Right lobe of liver (tissue), 6 donors: ENCODE measurements around the gene ICE2. TPM values are rescaled to one million over a fixed set of nuclear protein-coding genes. Genes with fewer than 3 reads are reported as not detected.
A peak's percentile ranks its signal among the peaks of the same experiment; 100 is the strongest.

Experiments
- ATAC-seq, 4 donors: fragments of 200-7000 bp; cut with Tn5 transposase; one replicate each; pipeline ENCODE4 v1.9.1; 2020; ENCODE audit warnings: mild to moderate bottlenecking in 4 of 4, moderate library complexity in 4 of 4
- DNase-seq, 3 donors: peaks; one replicate each; pipeline ENCODE4 v3.0.0-alpha.2; 2020
- H3K27ac ChIP-seq, 3 donors: fragments of 200-600 bp; one replicate each; pipeline ENCODE4 v1.8.0; 2022
- H3K27me3 ChIP-seq, 2 donors: fragments of 200-600 bp; one replicate each; pipeline ENCODE4 v1.8.0; 2022
- H3K36me3 ChIP-seq, 4 donors: fragments of 200-600 bp; sonication (generic) in 1 of 4; one replicate each; pipeline versions ENCODE4 v1.5.1 to v1.8.0; 2017 to 2022; ENCODE audit warnings: control low read depth in 1 of 4
- H3K4me1 ChIP-seq, 4 donors: fragments of 200-600 bp; sonication (generic) in 1 of 4; one replicate each; pipeline versions ENCODE4 v1.5.1 to v1.8.0; 2017 to 2022; ENCODE audit warnings: control low read depth in 1 of 4
- H3K4me3 ChIP-seq, 3 donors: fragments of 200-600 bp; one replicate each; pipeline ENCODE4 v1.8.0; 2022
- H3K9me3 ChIP-seq, 4 donors: fragments of 200-600 bp; sonication (generic) in 1 of 4; one replicate each; pipeline versions ENCODE4 v1.5.1 to v1.8.0; 2017 to 2022; ENCODE audit warnings: control low read depth in 1 of 4
- POLR2A ChIP-seq: fragments of 450-650 bp; IDR thresholded peaks from one replicate; pipeline ENCODE4 v1.6.1; 2017; ENCODE audit warnings: antibody characterized with exemption, mild to moderate bottlenecking
- WGBS: methylation state at CpG from one replicate; pipeline ENCODE4 v1.1.6; 2018; ENCODE audit warnings: low coverage, low lambda C conversion rate; ENCODE audit not compliant: insufficient coverage; ENCODE audit errors: missing lambda C conversion rate; 5-methylcytosine and 5-hydroxymethylcytosine counted together
- intact Hi-C, 2 donors: fragments of 100-400 bp; cut with DNase I; formaldehyde crosslinking; loops; one replicate each; pipeline versions ENCODE4 v1.11.2 to v1.14.1; 2022
- total RNA-seq, 6 experiments: library from RNA; depleted of rRNA in 2 of 6; stranded (reverse); fragments of >200 nt in 2 of 6; fragmentation: NEBNext Ultra II Directional in 3 of 6; extraction: Animal tissue kit (Norgen Biotek cat#: 25700) in 3 of 6; gene quantifications; one replicate each; pipeline versions ENCODE4 v1.1.0 to v1.2.4, GENCODE V29; 2016 to 2023
- TF ChIP-seq, protein P1 (sequence below), 4 donors: fragments of 200-600 bp in 3 of 4; fragments of 450-650 bp in 1 of 4; IDR thresholded peaks; one replicate each; pipeline versions ENCODE4 v1.5.1 to v1.8.0; 2016 to 2022; ENCODE audit warnings: antibody characterized with exemption in 4 of 4, mild to moderate bottlenecking in 2 of 4
- donor health status: DM: no; HTN: yes; CAD: no.
- donor health status: DM: no; HTN: no; CAD: no.
- donor health status: DM: no; HTN: no; CAD: no.
- donor health status: DM: no; HTN: yes; CAD: no.
- donor health status: DM: no; HTN: yes; CAD: no.

Gene ICE2
- total RNA-seq, 6 experiments from 2014 or later = 13.1 to 31.7 (median 17.6) TPM

DNA sequence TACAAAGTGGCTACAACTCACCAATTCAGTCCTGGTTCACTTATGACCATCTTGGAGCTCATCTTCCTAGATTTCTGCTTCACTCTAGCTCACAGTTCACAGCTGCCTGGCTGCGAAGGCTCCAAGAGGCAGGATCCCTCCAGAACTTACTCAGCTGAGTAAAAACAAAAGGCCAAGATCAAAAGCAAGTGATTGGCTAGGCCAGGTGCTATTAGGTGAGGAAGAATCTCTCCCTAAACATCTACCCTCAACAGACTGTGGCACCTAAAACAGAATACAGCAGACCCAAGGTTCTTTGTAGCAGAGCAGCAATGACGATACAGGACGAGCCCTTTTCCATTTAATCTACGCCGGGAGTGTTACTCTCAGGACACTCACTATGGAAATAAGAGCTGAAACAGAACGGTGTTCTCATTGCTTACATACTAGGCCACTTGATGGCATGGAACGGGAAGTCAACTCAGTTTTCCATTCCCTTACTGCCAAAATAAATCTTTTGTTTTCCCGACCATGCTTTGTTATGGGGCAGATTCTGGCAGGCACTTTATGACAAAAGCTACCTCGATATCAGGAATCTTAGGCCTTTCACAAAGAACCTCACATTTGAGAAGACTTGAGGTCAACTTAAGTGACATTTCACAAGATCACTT is 901 bp downstream of the ICE2 start:
- no peak for TF ChIP-seq POLR2A
- TF ChIP-seq, protein P1, sequence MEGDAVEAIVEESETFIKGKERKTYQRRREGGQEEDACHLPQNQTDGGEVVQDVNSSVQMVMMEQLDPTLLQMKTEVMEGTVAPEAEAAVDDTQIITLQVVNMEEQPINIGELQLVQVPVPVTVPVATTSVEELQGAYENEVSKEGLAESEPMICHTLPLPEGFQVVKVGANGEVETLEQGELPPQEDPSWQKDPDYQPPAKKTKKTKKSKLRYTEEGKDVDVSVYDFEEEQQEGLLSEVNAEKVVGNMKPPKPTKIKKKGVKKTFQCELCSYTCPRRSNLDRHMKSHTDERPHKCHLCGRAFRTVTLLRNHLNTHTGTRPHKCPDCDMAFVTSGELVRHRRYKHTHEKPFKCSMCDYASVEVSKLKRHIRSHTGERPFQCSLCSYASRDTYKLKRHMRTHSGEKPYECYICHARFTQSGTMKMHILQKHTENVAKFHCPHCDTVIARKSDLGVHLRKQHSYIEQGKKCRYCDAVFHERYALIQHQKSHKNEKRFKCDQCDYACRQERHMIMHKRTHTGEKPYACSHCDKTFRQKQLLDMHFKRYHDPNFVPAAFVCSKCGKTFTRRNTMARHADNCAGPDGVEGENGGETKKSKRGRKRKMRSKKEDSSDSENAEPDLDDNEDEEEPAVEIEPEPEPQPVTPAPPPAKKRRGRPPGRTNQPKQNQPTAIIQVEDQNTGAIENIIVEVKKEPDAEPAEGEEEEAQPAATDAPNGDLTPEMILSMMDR (IDR thresholded peaks at IDR 0.05) = no peak
- ATAC-seq (peak in 3 of 4 donors; percentile 2 to 14 (median 13)), DNase-seq (no peak)
- Histone ChIP-seq H3K27me3 (no peaks in the 10 kb centered on the region), H3K4me1 (peaks cover 0 to 34% (median 11%) of the 10 kb centered on the region in 4 donors), H3K4me3 (peak overlapping the region; percentile 76 to 81 (median 81)), H3K36me3 (peaks cover 0 to 10% (median 1%) of the 10 kb centered on the region in 4 donors), H3K9me3 (no peaks in the 10 kb centered on the region), H3K27ac (peak overlapping the region; percentile 84 to 92 (median 90))
- WGBS = 8% methylated on average over 8 of the region's 9 CpGs
- intact Hi-C loops = no loop called here

DNA sequence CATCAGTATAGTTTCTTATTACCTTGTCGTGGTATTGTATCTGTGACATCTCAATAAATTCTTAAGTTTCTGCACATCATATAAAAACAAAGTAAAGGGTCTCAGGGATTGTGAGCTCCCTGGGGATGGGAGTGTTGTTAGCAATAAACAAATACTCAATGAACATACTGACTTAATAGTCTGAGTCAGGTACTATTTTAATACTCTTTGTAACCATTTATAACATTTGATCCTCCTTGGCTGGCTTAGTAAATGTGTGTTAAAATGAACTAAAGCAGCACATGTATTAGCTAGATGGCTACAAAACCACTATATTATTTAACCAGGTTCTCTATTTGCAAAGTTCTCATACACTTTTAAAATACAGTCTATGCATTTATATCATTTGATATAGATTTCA is 1.8 kb downstream of the ICE2 start:
- peak overlapping the region in 1 of 3 donors; percentile 84 for H3K27ac ChIP-seq
- 87% methylated on average over 1 of the region's 1 CpG for WGBS
- TF ChIP-seq, protein P1 (IDR thresholded peaks at IDR 0.05) = no peak

DNA sequence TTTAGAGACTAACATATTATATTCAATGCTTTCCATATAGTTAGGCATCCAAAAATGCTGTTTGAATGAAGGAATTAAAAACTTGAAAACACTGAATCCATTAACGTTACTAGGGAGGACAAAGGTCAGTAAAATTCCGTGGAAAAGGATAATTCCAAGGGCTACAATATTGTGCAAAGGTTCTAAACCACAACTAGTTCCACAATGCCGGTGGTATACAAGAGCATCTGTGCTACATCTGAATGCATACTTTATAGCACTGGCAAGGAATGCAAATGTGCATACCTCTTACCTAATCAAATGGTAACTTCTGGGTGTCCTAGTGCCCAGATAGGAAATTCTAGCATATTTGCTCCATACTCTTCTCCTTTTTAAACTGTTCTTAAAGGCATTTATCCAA is 2.2 kb downstream of the ICE2 start:
- H3K9me3 ChIP-seq = no peaks in the 10 kb centered on the region

More for the DNA sequence above, 1.8 kb downstream of the ICE2 start:
- Histone ChIP-seq H3K27me3 (no peaks in the 10 kb centered on the region), H3K4me3 (no peak overlapping the region), H3K9me3 (no peaks in the 10 kb centered on the region), H3K4me1 (peaks cover 0 to 34% (median 11%) of the 10 kb centered on the region in 4 donors), H3K36me3 (peaks cover 0 to 10% (median 4%) of the 10 kb centered on the region in 4 donors)
- intact Hi-C loops = no loop called here
- ATAC-seq (no peak), DNase-seq (no peak)

DNA sequence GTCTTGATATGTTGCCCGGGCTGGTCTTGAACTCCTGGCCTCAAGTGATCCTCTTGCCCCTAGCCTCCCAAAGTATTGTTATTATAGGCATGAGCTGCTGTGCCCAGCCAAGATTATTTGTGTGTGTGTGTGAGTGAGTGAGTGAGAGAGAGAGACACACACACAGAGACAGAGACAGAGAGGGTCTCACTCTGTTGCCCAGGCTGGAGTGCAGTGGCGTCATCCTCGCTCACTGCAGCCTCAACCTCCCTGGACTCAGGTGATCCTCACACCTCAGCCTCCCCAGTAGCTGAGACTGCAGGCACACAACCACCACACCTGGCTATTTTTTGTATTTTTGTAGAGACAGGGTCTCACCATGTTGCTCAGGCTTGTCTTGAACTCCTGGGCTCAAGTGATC is 5.8 kb downstream of the ICE2 start:
- no peak for DNase-seq
- Histone ChIP-seq H3K27me3 (no peaks in the 10 kb centered on the region), H3K36me3 (peaks cover 0 to 12% (median 4%) of the 10 kb centered on the region in 4 donors), H3K9me3 (no peaks in the 10 kb centered on the region), H3K4me3 (no peak overlapping the region), H3K4me1 (peaks cover 0 to 32% (median 2%) of the 10 kb centered on the region in 4 donors), H3K27ac (no peak overlapping the region)
- no peak for ATAC-seq
- no peak for TF ChIP-seq POLR2A
- TF ChIP-seq, protein P1 (IDR thresholded peaks at IDR 0.05) = no peak
- WGBS = 100% methylated on average over 3 of the region's 3 CpGs
- intact Hi-C loops = no loop called here

More for the DNA sequence above, 2.2 kb downstream of the ICE2 start:
- 32% methylated on average over 3 of the region's 3 CpGs for WGBS
- Histone ChIP-seq H3K36me3 (peaks cover 0 to 10% (median 4%) of the 10 kb centered on the region in 4 donors), H3K4me3 (no peak overlapping the region), H3K4me1 (peaks cover 0 to 33% (median 11%) of the 10 kb centered on the region in 4 donors), H3K27me3 (no peaks in the 10 kb centered on the region), H3K27ac (peak overlapping the region in 1 of 3 donors; percentile 84)
- intact Hi-C loops = no loop called here
- ATAC-seq (no peak), DNase-seq (no peak)
- no peak for TF ChIP-seq POLR2A
- TF ChIP-seq, protein P1 (IDR thresholded peaks at IDR 0.05) = no peak
